ENCODE data around the gene GNAQ. TPM values are rescaled to one million over a fixed set of nuclear protein-coding genes. Genes with fewer than 3 reads are reported as not detected.
A peak's percentile ranks its signal among the peaks of the same experiment; 100 is the strongest.

GNAQ gene
- total RNA-seq, 4 donors from 2014 or later: 64.0 to 80.4 (median 69.2) TPM

- Histone ChIP-seq H3K4me1 (peaks cover 9 to 53% (median 33%) of the 10 kb centered on the region in 4 donors), H3K27me3 (no peaks in the 10 kb centered on the region), H3K27ac (replicated peaks in 1 of 4) (no peak overlapping the region), H3K9me3 (no peaks in the 10 kb centered on the region), H3K4me3 (no peak overlapping the region), H3K36me3 (no peaks in the 10 kb centered on the region)
- TF ChIP-seq CTCF (IDR thresholded peaks at IDR 0.05) (no peak), POLR2AphosphoS5 (IDR thresholded peaks at IDR 0.05) (no peak), EP300 (IDR thresholded peaks at IDR 0.05) (no peak), POLR2A (IDR thresholded peaks at IDR 0.05; ENCODE audit: low read depth) (no peak)
- 94% methylated on average over 3 of the region's 3 CpGs for WGBS
- no peak for DNase-seq (ENCODE audit: extremely low spot score)
- intact Hi-C loops (cut with DNase I): no loop called here
Observed at GRCh38 chr9:77964258-77964657, 67.4 kb downstream of the GNAQ start.

GRCh38 chr9:77961541-77961940, 70.1 kb downstream of the GNAQ start:
- TF ChIP-seq CTCF (IDR thresholded peaks at IDR 0.05) (no peak), POLR2A (IDR thresholded peaks at IDR 0.05; ENCODE audit: low read depth) (no peak), POLR2AphosphoS5 (IDR thresholded peaks at IDR 0.05) (no peak)
- DNase-seq (ENCODE audit: extremely low spot score): no peak
- Histone ChIP-seq H3K4me3 (no peak overlapping the region), H3K27ac (replicated peaks in 1 of 4) (peak overlapping the region in 3 of 4 donors; percentile 10 to 47 (median 37)), H3K27me3 (no peaks in the 10 kb centered on the region), H3K9me3 (no peaks in the 10 kb centered on the region), H3K4me1 (peaks cover 13 to 66% (median 40%) of the 10 kb centered on the region in 4 donors), H3K36me3 (no peaks in the 10 kb centered on the region)
- WGBS: 82% methylated on average over 1 of the region's 1 CpG
- intact Hi-C loops (cut with DNase I): no loop called here

- Histone ChIP-seq H3K4me3 (no peak overlapping the region), H3K36me3 (no peaks in the 10 kb centered on the region), H3K27me3 (no peaks in the 10 kb centered on the region), H3K4me1 (peaks cover 19 to 67% (median 46%) of the 10 kb centered on the region in 4 donors), H3K9me3 (no peaks in the 10 kb centered on the region), H3K27ac (replicated peaks in 1 of 4) (peak overlapping the region; percentile 17 to 47 (median 30))
- WGBS: 83% methylated on average over 5 of the region's 5 CpGs
- TF ChIP-seq POLR2AphosphoS5 (IDR thresholded peaks at IDR 0.05) (no peak), POLR2A (IDR thresholded peaks at IDR 0.05; ENCODE audit: low read depth) (no peak), EP300 (IDR thresholded peaks at IDR 0.05) (no peak), CTCF (IDR thresholded peaks at IDR 0.05) (no peak)
- no peak for DNase-seq (ENCODE audit: extremely low spot score)
- intact Hi-C loops (cut with DNase I): no loop called here
Observed at GRCh38 chr9:77960356-77961153, 71.1 kb downstream of the GNAQ start.

- no peak overlapping the region for H3K4me3 ChIP-seq
- no peak for DNase-seq (ENCODE audit: extremely low spot score)
- intact Hi-C loops (cut with DNase I): no loop called here
- H3K4me1 ChIP-seq: peaks cover 19 to 68% (median 51%) of the 10 kb centered on the region in 4 donors
- H3K27me3 ChIP-seq: no peaks in the 10 kb centered on the region
- TF ChIP-seq EP300 (IDR thresholded peaks at IDR 0.05): no peak
- no peak for TF ChIP-seq CTCF (IDR thresholded peaks at IDR 0.05)
- no peak for TF ChIP-seq POLR2A (IDR thresholded peaks at IDR 0.05; ENCODE audit: low read depth)
- no peak for TF ChIP-seq POLR2AphosphoS5 (IDR thresholded peaks at IDR 0.05)
- 100% methylated on average over 1 of the region's 1 CpG for WGBS
- no peaks in the 10 kb centered on the region for H3K36me3 ChIP-seq
- H3K27ac ChIP-seq (replicated peaks in 1 of 4): peak overlapping the region in 2 of 4 donors; percentile 17 to 22
- H3K9me3 ChIP-seq: no peaks in the 10 kb centered on the region
Observed at GRCh38 chr9:77959803-77960202, 71.8 kb downstream of the GNAQ start.
